GM18520 (cell line): ENCODE data around the gene TLL1.

ENCODE experiments used
- ATAC-seq: cut with Tn5 transposase; IDR thresholded peaks from one replicate; pipeline ENCODE4 v1.9.1; 2021; ENCODE audit not compliant: unreplicated experiment

TLL1 gene

DNA sequence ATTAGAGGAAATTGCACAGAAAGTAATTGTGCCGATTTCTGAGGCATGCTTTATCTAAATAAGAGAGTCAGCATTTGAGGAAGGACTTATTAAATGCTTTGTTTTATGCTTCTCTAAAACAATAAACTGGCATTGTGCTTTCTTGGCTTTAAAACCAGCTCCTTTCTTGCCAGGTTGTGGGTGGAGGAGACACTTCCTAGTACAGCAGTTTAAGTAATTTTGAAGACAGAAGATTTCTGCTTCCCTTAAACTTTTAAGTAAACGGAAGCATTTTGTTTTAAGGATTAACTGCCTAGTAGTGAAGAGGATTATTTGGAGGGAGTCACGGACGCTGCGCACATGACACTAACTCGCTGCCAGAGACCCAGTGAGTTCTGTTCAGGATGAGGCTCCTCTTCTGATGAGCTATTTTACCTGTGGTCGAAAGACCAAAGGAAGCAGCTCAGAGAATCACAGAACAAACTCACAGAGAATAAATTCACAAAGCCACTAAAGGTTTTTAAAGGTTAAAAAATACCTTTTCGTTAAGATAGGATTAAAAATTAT, 169.5 kb downstream of the TLL1 start:
- ATAC-seq, result no peak

DNA sequence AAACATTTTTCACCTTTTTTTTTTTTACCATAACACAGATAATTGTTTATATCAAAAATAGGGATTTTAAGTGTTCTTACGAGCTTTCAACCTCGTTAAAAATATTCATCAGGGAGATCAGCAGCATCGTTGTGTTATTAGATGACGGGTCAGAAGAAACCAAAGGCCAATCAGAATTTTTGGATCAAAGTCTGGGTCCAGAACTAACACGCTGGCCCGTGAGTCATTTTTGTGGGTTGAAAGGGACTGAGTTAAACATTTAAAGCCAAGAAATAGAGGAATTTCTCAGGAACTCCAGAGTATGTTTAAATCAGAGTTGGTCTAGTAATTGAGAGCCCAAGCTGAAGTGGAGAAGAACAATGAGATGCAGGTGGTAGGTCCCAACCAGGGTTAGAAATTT, 170.8 kb downstream of the TLL1 start:
- ATAC-seq, result no peak

DNA sequence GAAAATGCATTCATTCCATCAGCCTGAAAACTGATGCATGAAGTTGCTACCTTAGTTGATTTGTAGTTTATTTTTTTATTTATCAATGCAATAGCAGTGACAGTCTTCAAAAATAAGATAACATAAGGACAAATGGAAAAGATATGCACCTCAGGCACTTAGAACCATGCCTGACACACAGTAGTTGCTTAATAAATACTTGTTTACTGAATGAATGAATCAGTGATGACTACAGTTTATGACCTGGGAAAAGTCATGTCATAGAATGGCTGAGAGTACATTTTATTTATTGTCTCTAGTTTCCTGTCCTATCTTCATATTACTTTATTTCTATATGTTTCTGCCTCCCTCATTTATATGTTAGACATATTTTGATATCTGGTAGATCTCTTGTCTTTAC, 171.8 kb downstream of the TLL1 start:
- no peak for ATAC-seq

DNA sequence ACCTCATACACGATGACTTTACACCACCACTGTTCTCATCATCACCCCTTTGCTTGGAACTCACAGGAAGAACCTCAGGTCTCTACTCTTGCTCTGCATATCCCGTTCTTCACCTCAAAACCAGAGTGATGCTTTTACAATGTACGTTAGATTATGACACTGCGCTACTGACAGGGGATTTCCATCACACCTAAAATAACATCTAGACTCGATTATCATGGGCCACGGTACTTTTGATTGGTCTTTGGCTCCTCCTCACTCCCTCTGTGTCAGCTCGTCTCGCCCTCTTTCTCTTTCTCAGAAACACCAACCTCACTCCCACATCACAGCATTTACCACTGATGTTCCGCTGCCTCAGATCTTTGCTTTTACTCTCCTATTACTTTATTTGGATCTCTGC, 172.4 kb downstream of the TLL1 start:
- ATAC-seq, result peak; percentile 75

DNA sequence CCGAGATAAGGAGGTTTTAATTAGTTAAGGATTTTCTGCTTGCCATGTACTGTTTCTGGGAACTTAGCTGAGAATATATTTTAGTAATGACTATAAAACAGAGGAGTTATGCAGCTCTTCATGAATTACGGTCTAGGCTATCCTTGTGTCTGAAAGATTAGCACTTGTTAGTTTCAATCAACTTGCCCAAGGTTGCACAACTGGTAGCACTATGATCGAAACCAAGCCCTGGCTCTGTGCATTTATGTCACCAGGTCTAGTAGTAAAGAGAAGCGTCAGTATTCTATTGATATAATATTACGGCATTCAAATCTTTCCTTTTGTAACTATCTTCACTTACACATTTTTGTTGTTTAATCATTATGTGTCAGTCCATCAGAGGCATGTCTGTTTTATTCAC, 176.0 kb downstream of the TLL1 start:
- ATAC-seq, result no peak

DNA sequence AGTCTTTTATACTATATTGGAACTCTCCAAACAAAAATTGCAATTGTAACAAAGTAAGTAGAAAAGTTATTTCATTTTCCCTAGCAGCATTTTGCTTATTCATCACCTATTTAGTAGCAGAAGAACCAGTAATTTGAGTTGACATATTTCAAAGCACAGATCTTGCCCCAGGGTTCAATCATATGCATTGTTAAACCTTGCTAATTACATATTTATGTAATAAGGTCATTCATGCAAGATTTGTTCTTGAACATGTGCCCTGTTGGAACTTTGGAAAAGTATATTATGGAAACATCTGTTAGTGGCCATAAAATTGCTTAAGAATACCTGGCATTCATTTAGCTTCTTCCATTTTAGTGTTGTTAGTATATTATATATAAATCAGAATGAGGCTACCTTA, 191.7 kb downstream of the TLL1 start:
- ATAC-seq, result no peak

DNA sequence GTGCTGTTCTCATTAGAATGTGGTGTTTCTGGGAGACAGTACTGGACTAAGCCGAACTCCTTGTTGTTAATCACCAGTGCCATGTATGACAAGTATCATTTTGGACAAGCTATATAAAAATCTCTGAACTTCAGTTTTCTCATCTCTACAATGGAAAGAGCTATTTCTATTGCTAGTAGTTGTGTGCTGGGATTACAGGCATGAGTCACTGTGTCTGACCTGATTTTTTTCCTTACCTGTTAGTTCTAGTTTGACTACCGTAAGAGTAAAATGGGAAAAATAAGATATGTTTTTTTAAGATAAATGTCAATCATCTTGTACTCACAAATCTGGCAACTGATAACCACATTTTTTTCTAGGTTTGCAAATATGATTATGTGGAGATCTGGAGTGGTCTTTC, 192.3 kb downstream of the TLL1 start:
- ATAC-seq, result no peak

DNA sequence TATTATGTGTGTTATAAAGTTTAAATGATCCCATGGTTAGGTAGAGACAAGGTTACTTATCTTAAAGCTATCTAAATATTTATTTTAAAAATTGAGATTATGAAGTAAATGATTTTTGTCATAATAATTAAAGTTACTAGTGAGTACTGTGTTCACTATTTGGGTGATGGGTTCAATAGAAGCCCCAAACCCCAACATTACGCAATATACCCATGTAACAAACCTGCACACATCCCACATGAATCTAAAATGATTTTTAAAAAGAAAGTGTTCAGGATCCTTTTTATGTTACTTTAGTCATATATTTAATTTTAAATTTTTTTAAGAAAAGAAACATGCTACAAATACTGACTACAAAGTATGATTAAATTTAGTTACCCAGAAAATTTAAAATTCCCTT, 193.9 kb downstream of the TLL1 start:
- ATAC-seq, result no peak

DNA sequence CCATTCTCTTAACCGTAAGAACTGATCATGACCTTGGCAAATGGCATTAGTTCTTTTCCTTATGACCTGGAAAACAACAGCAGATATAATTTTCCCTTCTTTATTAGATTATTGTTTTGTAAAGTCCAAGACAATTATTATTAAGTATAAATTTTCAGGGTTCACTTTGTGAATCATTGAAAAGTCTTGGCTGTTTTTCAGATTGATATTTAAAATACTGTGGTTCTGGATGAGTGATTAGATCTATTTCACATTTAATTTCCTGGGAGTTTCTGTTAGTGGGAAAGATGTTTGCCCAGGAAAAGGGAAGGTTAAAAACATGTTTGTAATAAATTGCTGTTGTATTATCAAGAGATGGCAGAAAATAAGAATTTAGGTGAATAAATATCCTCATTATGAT, 194.9 kb downstream of the TLL1 start:
- no peak for ATAC-seq

DNA sequence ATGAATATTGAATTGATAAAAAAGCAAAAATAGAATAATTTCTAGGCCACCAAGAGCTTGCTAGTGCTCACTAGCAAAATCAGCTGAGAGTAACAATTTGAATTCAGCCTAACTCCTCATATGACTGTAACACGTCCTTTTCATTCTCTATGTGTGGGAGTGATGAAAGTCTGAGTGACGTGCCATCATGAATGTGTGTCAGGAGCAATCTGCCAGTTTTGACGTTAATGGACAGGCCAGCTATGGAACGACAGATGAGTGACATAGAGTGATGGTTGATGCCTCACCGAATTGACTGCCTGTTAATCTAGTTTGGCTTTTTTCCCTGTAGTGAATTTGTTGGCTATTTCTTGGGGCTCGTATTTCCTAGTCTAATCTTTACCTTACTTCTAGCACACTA, 200.7 kb downstream of the TLL1 start:
- no peak for ATAC-seq

DNA sequence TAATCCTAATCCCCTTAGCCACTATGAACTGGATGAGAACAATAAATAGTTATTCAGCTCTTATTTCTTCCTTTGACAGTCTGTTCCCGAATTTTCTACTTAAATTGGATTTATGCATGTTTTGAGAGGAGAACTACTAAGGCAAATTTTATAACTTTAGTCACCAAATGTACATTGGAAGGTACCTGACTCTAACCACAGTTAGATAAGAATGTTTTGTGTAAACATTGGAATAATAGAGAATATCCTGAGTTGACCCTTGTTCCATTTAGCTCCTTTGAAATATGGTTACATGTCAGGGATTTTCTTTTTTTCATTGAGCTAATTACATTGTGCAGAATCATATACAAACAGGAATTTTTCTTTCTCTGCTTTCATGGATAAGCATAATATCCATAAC, 202.6 kb downstream of the TLL1 start:
- ATAC-seq, result no peak

DNA sequence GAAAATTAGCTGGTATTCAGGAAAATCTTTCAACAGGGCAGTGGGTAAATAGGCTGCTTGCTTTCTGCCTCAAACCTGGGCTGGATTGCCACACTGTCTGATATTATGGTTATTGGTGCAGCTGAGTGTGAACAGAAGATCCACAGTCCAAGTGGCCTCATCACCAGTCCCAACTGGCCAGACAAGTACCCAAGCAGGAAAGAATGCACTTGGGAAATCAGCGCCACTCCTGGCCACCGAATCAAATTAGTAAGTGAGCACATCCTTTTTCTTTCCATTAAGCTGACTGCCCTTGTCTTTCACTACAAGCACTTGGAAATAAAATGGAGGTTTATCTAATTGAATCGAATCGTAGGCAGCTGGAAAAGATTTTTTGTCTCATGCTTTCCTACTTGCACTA, 204.7 kb downstream of the TLL1 start:
- ATAC-seq, result no peak

DNA sequence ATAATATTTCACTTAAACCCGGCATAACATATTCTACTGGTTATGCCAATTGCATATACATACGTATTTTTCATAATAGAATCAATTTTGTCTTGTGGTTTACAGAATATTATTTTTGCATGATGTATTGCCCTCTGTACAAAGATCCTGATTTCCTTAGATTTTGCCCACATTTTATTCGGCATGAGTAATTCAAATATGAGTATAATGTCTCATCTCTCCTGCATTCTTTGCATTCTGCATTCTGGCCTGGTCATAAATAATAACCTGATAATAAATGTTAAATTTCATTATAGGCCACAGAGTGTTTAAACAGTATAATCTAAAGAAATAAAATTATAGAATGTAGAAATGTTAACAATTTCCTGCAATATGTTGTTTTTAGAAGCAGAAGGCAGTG, 205.3 kb downstream of the TLL1 start:
- ATAC-seq, result no peak

DNA sequence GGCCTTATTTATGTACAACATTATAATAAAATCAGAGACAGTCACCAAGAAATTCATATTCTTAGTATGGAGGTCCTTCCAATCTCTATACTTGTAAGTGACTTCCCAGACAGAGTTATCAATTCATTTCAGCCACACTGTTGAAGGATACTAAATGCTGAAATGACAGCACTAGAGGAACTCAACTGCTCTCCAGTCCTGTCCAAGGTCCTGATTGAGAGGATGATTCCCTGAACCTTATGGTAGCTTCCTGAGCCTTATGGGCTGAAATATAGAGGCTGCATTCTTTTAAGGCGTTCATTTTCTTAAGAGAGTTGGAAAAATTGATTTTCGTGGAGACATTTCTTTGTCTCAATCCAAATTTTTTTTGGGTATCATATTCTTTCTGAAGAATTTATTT, 205.9 kb downstream of the TLL1 start:
- ATAC-seq, result no peak

DNA sequence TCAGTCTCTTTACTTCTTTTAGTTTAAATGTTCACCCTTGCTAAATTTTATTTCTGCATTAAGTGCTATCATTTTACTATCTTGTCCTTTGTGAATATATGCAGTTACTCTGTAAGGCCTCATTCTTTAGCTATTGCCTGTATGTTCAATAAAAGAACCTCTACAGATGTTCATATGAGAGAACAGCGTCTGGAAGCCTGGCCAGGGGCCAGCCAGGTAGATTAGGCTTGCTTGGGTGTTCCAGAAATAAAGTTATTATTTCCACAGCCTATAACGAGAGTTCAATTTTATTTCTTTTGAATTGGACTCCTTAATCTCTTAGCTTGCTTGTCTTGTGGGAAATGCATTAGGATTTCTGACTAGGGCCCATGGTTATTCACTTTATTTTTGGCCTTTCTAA, 214.5 kb downstream of the TLL1 start:
- ATAC-seq, result no peak

DNA sequence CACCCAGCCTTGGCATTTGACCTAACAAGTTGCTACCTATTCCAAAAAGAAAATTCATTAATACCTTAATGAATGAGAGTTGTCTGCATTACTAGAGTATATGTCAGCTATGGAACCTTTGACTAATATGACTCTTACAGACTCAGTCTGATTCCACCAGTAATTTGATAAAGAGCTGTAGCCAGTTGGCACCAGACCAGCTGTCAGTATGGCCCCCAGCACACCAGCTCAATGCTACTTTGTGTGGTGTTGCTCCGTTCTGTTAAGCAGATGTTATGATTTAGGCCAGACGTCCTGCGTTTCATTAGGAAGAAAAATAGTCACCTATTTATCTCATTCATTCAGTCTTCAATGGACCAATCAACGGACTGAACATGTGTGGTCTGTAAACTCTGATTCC, 215.5 kb downstream of the TLL1 start:
- ATAC-seq, result no peak

DNA sequence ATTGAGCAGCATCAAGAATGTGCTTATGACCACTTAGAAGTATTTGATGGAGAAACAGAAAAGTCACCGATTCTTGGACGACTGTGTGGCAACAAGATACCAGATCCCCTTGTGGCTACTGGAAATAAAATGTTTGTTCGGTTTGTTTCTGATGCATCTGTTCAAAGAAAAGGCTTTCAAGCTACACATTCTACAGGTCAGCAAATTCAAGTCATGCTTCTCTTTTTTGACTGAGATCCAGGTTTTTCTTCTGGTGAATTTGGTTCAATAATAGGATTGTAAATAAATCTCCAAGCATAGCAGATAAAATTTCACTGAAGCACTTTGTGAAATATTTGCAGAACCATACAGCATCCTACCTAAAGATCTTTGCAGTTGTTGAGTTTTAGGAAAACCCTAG, 218.1 kb downstream of the TLL1 start:
- ATAC-seq, result no peak

DNA sequence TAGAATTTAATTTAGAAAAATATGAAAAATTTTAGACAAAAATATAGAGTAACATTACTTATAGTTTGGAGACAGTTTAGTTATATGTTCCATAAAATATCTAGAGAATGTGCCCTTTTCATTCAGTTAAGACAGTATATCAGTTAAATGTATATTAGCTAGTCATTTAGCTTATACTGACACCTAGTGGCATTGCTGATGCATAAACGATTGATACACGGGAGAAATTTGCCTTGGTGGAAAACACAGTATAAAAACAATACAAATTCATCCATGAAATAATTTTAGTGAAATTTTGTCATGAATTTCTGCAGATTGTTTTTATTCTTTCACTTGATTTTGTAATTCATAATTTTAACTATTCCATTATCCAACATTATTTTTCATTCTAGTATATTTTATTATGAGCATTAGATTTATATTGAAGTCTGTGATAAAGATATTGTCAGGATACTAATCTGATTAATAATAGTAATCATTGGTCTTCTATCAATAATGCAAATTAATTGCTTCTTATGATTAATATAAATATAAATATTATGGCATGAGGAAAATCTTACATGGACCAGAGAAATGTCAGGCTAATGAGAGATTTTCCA, 219.0 kb downstream of the TLL1 start:
- ATAC-seq, result no peak

DNA sequence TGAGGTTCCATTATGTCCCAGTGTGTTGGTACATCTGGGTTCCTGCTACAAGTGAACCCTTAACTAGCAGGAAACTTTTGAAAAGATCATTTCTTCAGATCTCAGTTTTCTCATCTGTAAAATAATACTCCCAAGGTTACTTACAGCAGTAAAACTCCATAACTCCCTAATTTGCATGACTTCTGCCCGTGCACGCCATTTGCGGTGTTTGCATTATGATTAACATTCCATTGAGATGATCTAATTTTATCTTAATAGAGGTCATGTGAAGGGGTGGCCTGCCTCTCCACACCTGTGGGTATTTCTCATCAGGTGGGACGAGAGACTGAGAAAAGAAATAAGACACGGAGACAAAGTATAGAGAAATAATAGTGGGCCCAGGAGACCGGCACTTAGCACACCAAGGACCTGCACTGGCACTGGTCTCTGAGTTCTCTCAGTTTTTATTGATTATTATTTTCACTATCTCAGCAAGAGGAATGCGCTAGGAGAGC, 219.8 kb downstream of the TLL1 start:
- ATAC-seq, result no peak

DNA sequence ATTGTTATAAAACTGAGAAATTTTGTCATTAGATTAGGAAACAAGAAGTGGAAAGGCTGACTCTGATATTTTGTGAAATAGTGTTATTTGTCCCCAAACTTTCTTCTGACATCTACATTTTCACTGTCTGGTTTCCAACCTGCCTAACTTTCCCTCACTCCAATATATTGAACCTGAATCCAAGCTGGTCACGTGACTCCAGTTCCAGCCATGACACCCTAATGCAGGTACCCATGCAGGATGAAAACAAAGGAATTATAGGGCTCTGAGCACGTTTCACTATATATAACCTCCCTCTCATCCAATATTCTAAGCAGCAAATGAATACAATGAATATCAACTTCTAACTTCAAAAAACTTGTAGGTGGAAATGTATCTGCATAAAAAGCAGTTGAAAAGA, 231.6 kb downstream of the TLL1 start:
- no peak for ATAC-seq

DNA sequence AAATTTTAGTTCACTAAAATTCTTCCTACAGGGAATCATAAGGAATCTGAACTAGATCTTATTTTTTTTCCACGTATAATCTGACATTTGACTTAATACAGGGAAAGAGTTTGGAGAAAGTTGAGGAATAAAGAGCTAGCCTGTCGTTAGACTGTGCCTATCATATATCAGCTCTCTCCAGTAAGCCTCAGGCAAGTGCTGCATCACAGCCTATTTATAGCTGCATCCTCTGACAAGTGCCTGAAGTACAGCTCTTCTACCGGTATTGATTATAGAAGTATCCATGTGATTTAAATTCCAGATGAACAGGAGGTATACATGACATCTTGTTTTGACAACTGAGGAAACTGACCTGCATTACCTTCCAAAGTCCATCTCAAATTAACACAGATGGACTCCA, 248.9 kb downstream of the TLL1 start:
- ATAC-seq, result no peak

DNA sequence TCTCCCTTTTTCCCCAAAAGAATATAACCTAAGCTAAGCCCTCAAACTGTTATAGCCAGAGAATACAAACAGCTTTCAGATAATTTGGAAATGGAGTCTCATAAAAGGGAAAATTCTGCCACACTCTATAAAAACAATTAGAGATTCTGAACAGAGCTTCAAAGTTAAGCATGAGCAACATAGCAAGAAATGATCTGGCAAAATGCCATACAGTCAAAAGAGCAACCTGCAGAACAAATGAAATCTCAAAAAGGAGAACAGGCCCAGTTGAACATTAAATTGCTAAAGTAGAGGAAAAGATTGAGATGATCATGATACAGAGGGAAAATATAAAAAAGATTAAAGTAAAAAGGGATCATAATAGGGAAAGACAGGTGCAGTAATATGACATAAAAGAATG, 250.5 kb downstream of the TLL1 start:
- no peak for ATAC-seq

DNA sequence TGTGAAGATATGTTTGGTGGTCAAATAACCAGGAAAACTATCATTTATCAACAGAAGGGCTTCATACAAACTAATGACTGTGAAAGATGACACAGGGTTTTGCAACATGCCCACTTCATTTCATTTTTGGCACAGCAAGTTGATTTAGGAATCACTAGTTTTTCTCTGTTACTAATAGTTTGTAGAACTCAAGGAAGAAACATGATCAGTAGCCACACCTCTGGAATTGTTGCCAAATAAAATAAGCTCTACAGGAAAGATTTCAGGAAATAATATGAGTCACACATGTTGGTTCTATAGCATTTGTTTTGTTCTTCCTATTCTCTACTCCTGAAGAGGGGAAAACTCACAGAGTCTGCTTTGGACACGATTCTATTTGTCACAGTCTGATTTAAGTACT, 255.4 kb downstream of the TLL1 start:
- ATAC-seq, result no peak
